Adrenal gland (tissue), 12 donors: ENCODE measurements around the gene SUSD1. TPM values are rescaled to one million over a fixed set of nuclear protein-coding genes. Genes with fewer than 3 reads are reported as not detected.
A peak's percentile ranks its signal among the peaks of the same experiment; 100 is the strongest.
"Not testable (repeated sequence)": the region's sequence is repeated elsewhere in the genome, so short reads cannot be mapped to it uniquely, and the experiment has no call there.

ENCODE experiments used
- DNase-seq, 7 donors: peaks; one replicate each; pipeline ENCODE4 v3.0.0-alpha.2; 2019 to 2020
- H3K27ac ChIP-seq, 5 donors: fragments of 200-600 bp; sonication (generic) in 4 of 5; 1 replicate in 3 of 5; 2 replicates in 2 of 5; pipeline versions ENCODE4 v1.5.1 to v1.8.0; 2016 to 2020; ENCODE audit warnings: mild to moderate bottlenecking in 1 of 5
- H3K27me3 ChIP-seq: fragments of 200-600 bp; 2 replicates; pipeline ENCODE4 v1.8.0; 2021
- H3K36me3 ChIP-seq, 2 donors: fragments of 200-600 bp; replicated peaks in 1 of 2; 1 replicate in 1 of 2; 2 replicates in 1 of 2; pipeline versions ENCODE4 v1.5.1 to v1.8.0; 2018 to 2022
- H3K4me1 ChIP-seq, 2 donors: fragments of 200-600 bp; replicated peaks in 1 of 2; 1 replicate in 1 of 2; 2 replicates in 1 of 2; pipeline versions ENCODE4 v1.5.1 to v1.8.0; 2018 to 2021
- H3K4me3 ChIP-seq, 4 donors: fragments of 200-600 bp; sonication (generic) in 3 of 4; one replicate each; pipeline ENCODE4 v1.5.1; 2016 to 2018
- H3K9me3 ChIP-seq, 3 donors: fragments of 200-600 bp; sonication (generic) in 1 of 3; replicated peaks in 1 of 3; 1 replicate in 2 of 3; 2 replicates in 1 of 3; pipeline versions ENCODE4 v1.5.1 to v1.8.0; 2016 to 2021
- POLR2A ChIP-seq, 2 donors: fragments of 450-650 bp; IDR thresholded peaks; one replicate each; pipeline ENCODE4 v1.6.1; 2017; ENCODE audit warnings: antibody characterized with exemption in 2 of 2, mild to moderate bottlenecking in 2 of 2, moderate library complexity in 1 of 2
- WGBS, 4 donors: extraction: QIAGEN DNeasy Blood & Tissue Kit in 2 of 4; methylation state at CpG; one replicate each; pipeline versions ENCODE4 v1.1.5 to v1.1.7; 2013 to 2017; 5-methylcytosine and 5-hydroxymethylcytosine counted together
- intact Hi-C, 2 donors: fragments of 100-400 bp; cut with DNase I; formaldehyde crosslinking; loops; one replicate each; pipeline versions ENCODE4 v1.14.1 to v1.15.0; 2022 to 2023
- polyA plus RNA-seq, 3 donors: library from polyadenylated mRNA; stranded (reverse); fragments of 200-250 nt in 2 of 3; fragments of 350-450 nt in 1 of 3; fragmentation: Illumina TruSeq in 1 of 3; extraction: RNeasy Lipid Tissue Mini Kit (QIAGEN cat#74804) in 1 of 3; gene quantifications; one replicate each; pipeline ENCODE4 v1.2.3, GENCODE V29; 2013 to 2014
- total RNA-seq, 9 donors: library from RNA; depleted of rRNA in 4 of 9; stranded (reverse); fragments of >200 nt in 4 of 9; fragments of 120-200 nt in 1 of 9; fragmentation: NEBNext Ultra II Directional in 1 of 9; extraction: Animal tissue kit (Norgen Biotek cat#: 25700) in 1 of 9; gene quantifications; one replicate each; pipeline versions ENCODE4 v1.1.0 to v1.2.4, GENCODE V29; 2013 to 2023
- TF ChIP-seq, protein P1 (sequence below), 6 experiments: fragments of 450-650 bp in 4 of 6; fragments of 200-600 bp in 2 of 6; sonication (generic) in 1 of 6; IDR thresholded peaks; 1 replicate in 5 of 6; 2 replicates in 1 of 6; pipeline versions ENCODE4 v1.5.1 to v1.8.0; 2016 to 2021; ENCODE audit warnings: antibody characterized with exemption in 6 of 6, mild to moderate bottlenecking in 2 of 6, moderate library complexity in 1 of 6
- donor health status: healthy with polysubstance abuse.
- donor health status: Bipolar disorder and iron deficiency.
- donor health status: DM: yes; HTN: yes; CAD: no.
- donor health status: DM: no; HTN: no; CAD: no.
- donor health status: DM: no; HTN: no; CAD: no.
- donor health status: DM: yes; HTN: yes; CAD: no.

Gene SUSD1
- total and polyA plus RNA-seq, 12 donors = 4.7 to 37.0 (median 20.8) TPM

DNA sequence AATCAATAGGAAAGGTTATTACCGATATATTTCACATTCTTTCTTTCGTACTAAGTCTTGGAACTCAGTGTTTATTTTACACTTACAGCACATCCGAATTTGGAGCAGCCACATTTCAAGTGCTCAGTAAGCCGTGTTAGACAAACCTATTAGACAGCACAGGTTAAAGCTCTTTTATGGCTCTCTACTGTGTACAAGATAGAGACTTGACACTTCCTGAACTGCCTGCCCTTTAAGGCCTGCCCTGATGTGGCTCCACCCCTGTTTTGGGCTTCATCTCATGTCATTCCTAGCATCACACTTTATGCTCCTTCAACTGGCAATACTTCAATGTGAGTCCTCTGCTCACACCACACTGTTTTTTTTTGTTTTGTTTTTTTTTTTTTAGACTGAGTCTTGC, 23.5 kb upstream of the SUSD1 start:
- WGBS, 4 donors = 72 to 84% (median 83%) methylated on average over 4 of the region's 4 CpGs
- intact Hi-C loops = no loop called here
- no peak overlapping the region for H3K4me3 ChIP-seq
- no peaks in the 10 kb centered on the region for H3K27me3 ChIP-seq
- H3K9me3 ChIP-seq = no peaks in the 10 kb centered on the region
- H3K27ac ChIP-seq = no peak overlapping the region
- H3K36me3 ChIP-seq = no peaks in the 10 kb centered on the region
- DNase-seq = no peak
- peaks cover 0 to 5% of the 10 kb centered on the region in 2 donors for H3K4me1 ChIP-seq
- no peak for TF ChIP-seq POLR2A (IDR thresholded peaks at IDR 0.05)
- TF ChIP-seq, protein P1, sequence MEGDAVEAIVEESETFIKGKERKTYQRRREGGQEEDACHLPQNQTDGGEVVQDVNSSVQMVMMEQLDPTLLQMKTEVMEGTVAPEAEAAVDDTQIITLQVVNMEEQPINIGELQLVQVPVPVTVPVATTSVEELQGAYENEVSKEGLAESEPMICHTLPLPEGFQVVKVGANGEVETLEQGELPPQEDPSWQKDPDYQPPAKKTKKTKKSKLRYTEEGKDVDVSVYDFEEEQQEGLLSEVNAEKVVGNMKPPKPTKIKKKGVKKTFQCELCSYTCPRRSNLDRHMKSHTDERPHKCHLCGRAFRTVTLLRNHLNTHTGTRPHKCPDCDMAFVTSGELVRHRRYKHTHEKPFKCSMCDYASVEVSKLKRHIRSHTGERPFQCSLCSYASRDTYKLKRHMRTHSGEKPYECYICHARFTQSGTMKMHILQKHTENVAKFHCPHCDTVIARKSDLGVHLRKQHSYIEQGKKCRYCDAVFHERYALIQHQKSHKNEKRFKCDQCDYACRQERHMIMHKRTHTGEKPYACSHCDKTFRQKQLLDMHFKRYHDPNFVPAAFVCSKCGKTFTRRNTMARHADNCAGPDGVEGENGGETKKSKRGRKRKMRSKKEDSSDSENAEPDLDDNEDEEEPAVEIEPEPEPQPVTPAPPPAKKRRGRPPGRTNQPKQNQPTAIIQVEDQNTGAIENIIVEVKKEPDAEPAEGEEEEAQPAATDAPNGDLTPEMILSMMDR (IDR thresholded peaks at IDR 0.05) = no peak

DNA sequence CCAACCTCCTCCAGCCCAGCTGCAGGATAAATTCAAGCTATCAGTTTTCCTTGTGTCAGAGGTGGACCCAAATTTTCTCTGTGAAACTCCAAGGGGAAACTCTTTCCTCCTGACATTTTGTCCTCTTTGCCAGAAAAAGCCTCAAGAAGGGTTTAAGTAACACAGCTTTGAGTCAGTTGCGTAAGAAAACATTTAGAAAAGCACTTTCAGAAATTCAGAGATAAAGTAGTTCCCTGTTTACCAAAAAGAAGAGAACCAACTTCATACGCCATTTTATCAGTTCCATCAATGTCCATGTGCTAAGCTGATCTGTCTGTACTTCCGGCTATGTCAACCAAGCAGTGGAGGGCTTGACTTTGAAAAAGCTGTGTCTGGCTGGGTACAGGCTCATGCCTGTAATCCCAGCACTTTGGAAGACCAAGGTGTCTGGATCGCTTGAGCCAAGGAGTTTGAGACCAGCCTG, 19.9 kb upstream of the SUSD1 start:
- Histone ChIP-seq H3K27me3 (no peaks in the 10 kb centered on the region), H3K36me3 (no peaks in the 10 kb centered on the region), H3K4me1 (peaks cover 0 to 5% of the 10 kb centered on the region in 2 donors), H3K9me3 (no peaks in the 10 kb centered on the region), H3K27ac (peak overlapping the region in 2 of 5 donors; percentile 23 to 32), H3K4me3 (no peak overlapping the region)
- DNase-seq = no peak
- no peak for TF ChIP-seq POLR2A (IDR thresholded peaks at IDR 0.05)
- TF ChIP-seq, protein P1 (IDR thresholded peaks at IDR 0.05) = no peak
- intact Hi-C loops = no loop called here
- 62 to 77% (median 75%) methylated on average over 4 of the region's 4 CpGs for WGBS, 4 donors

DNA sequence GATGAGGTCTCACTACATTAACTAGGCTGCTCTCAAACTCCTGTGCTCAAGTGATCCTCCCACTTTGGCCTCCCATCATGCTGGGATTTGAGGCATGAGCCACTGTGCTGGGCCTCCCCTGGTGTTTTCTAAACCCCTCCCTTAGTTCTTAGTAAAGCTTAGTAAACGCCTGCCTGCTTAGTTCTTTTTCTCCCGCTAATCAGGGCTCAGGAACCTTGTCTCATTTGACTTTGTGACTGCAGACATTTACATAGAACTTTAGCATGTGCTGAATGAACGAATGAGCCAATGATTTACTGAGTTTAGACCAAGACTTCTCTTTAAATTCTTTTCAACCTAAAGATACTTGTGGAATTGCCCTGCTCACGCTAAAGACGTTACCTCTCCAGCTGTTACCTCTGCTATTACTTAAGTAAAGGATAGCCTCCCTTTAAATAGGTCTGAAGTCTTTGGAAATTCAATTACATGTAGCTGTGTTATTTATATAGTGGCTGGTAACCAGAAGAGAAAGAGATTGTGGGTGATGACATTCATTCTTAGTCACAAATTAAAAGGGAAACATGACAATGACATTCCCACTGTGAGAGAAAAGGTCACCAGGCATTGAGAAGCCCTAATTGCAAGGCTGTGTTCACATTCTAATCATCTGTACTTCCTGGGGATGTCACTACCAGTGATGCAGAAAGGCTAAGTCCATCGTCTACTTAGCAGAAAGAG, 18.6 kb upstream of the SUSD1 start:
- no peak for DNase-seq
- Histone ChIP-seq H3K4me1 (peaks cover 0 to 5% of the 10 kb centered on the region in 2 donors), H3K4me3 (no peak overlapping the region), H3K27me3 (no peaks in the 10 kb centered on the region), H3K36me3 (no peaks in the 10 kb centered on the region), H3K27ac (peak overlapping the region in 2 of 5 donors; percentile 32 to 71), H3K9me3 (no peaks in the 10 kb centered on the region)
- no peak for TF ChIP-seq POLR2A (IDR thresholded peaks at IDR 0.05)
- TF ChIP-seq, protein P1 (IDR thresholded peaks at IDR 0.05) = no peak
- intact Hi-C loops = no loop called here
- 76 to 86% (median 82%) methylated on average over 6 of the region's 6 CpGs for WGBS, 4 donors

DNA sequence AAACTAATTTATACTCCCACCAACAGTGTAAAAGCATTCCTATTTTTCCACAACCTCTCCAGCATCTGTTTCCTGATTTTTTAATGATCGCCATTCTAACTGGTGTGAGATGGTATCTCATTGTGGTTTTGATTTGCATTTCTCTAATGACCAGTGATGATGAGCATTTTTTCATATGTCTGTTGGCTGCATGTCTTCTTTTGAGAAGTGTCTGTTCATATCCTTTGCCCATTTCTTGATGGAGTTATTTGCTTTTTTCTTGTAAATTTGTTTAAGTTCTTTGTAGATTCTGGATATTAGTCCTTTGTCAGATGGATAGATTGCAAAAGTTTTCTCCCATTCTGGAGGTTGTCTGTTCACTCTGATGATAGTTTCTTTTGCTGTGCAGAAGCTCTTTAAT, 15.2 kb upstream of the SUSD1 start:
- intact Hi-C loops = not testable (repeated sequence)
- 94 to 100% (median 100%) methylated on average over 1 of the region's 1 CpG for WGBS, 4 donors

DNA sequence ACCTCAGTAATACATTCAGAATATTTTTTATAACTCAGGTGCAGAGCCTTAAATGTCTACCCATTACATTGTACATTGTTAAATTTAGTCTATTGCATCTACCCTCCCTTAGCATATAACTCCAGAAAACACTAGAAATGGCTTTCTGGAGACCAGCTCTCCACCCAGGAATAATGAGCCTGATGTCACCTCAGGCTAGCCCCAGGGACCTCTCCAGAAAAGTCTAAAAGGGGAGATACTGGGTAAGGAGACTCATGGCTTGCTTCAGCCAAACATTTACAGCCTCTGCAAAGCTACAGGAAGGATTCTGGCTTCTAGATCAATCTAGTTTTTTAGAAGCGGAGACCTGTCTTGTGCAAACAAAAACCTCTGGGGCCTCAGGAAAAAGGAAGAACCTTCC, 13.8 kb upstream of the SUSD1 start:
- WGBS, 4 donors = 86 to 92% (median 88%) methylated on average over 1 of the region's 1 CpG
- no peak overlapping the region for H3K27ac ChIP-seq
- DNase-seq = no peak
- TF ChIP-seq, protein P1 (IDR thresholded peaks at IDR 0.05) = no peak
- no peak for TF ChIP-seq POLR2A (IDR thresholded peaks at IDR 0.05)
- H3K9me3 ChIP-seq = no peaks in the 10 kb centered on the region
- no peaks in the 10 kb centered on the region for H3K27me3 ChIP-seq
- H3K4me1 ChIP-seq = no peaks in the 10 kb centered on the region
- no peaks in the 10 kb centered on the region for H3K36me3 ChIP-seq
- H3K4me3 ChIP-seq = no peak overlapping the region
- intact Hi-C loops = no loop called here

More for the DNA sequence above, 15.2 kb upstream of the SUSD1 start:
- not testable (repeated sequence) for DNase-seq, H3K9me3 ChIP-seq, H3K4me1 ChIP-seq, H3K36me3 ChIP-seq, H3K4me3 ChIP-seq, H3K27ac ChIP-seq, H3K27me3 ChIP-seq
